Stimulated activated CD4-positive, alpha-beta T cell treated with anti-CD3 and anti-CD28 coated beads, TNF-alpha, amount 100 ng/mL, for 4 hours (primary cell): Measurements from ENCODE around the gene TMEM60.

Experiments
- DNase-seq, 3 experiments: peaks; one replicate each; pipeline ENCODE4 v3.0.0-alpha.2; 2020; ENCODE audit warnings: low read depth in 3 of 3

Gene TMEM60

DNA sequence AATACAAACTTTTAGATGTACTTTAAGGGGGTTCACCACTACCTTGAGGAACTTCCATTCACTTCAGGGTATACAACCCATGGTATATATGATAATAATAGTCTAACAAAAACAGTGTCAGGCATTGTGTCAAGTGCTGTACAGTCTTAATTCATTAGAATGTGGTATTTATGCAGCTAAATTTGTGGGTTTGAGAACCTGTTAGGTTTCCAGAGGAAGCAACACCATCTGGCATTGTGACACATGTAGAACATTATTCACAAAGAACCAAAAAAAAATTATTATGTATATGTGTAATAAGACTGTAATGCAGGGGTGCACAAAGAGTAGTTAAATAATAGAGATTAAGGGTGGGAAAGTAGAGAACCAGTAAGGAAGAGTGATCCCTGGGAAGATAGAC lies 26.3 kb downstream of the TMEM60 start:
- no peak for DNase-seq

DNA sequence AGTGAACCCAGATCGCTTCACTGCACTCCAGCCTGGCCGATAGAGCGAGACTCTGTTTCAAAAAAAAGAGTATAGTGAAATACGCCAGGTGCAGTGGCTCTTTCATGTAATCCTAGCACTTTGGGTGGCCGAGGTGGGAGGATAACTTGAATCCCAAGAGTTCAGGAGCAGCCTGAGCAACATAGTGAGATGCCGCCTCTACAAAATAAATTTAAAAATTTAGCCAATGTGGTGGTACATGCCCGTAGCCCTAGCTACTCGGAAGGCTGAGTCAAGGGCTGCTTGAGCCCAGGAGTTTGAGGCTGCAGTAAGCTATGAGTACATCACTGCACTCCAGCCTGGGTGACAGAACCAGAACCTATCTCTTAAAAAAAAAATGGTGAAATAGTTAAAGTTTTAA lies 27.9 kb downstream of the TMEM60 start:
- DNase-seq, result no peak

DNA sequence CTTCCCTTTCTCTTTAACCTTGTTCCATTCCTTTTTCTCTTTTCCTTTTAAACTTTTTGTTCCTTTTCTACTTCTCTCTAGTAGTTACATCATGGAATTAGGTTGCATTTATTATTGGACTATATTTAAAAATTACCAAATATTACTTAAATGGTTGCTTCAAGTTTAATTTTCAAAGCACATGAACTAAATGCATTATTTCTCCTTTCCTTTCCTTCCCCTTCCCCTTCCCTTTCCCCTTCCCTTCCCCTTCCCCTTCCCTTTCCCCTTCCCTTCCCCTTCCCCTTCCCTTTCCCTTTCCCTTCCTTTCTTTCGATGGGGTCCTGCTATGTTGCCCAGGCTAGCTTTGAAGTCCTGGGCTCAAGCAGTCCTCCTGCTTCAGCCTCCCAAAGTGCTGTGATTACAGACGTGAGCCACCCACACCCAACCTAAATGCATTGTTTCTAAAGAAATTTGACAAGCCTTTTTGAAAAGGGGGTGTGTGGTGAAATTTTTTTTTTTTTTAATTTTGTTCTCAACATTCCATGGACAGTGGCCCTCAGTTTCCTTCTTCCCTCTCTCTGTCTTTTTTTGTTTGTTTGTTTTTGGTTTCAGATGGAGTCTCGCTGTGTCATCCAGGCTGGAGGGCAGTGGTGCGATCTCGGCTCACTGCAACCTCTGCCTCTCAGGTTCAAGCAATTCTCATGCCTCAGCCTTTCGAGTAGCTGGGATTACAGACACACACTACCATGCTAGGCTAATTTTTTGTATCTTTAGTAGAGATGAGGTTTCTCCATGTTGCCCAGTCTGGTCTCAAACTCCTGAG lies 31.2 kb downstream of the TMEM60 start:
- no peak for DNase-seq

DNA sequence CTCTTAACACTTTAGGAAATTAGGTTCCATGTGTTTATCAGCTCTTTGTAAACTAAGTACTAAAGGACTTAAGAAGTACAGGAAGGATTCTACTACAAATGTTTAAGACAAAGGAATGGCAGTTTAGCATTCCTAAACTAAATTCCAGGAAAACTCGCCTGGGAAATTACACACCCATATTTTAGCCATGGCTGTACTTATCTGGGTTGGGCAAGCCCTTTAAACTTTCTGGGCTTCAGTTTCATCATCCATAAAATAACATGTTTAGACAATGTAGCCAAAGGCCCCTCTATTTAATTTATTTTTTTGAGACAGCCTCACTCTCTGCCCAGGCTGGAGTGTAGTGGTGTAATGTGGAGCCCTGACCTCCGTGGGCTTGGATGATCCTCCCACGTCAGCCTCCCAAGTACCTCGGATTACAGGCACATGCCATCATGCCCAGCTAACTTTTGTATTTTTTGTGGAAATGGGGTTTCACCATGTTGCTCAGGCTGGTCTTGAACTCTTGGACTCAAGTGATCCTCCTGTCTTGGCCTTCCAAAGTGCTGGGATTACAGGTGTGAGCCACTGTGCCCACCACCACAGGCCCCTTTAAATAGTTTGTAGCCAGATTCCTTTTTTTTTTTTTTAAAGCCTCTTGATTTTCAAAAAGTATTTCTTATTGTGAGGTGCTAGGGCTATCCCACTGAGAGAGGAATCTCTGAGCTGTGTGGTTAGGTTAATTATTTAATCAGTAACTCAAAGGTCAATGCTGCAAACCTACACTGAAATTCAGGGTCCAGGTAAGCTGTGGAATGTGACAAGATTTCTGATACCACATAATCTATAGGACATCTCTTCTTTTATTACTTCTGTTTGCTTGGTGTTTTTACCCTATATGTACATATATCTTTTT lies 32.1 kb downstream of the TMEM60 start:
- no peak for DNase-seq

DNA sequence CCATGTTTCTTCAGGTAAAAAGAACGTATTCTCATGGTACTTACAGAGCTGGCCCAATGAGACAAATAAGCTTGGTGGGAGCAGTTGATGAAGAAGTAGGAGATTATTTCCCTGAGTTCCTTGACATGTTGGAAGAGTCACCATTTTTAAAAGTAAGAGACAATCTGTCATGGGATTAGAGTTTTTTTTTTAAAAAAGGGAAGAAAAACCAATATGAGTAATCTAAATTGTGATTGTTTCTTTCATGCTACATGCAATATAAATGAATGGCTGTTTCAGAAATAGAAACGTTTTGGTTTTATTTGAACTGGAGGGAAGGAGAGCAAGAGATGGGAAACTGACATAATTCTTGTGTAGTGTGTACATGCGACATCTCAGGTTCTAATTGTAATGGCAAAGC lies 32.8 kb downstream of the TMEM60 start:
- no peak for DNase-seq

DNA sequence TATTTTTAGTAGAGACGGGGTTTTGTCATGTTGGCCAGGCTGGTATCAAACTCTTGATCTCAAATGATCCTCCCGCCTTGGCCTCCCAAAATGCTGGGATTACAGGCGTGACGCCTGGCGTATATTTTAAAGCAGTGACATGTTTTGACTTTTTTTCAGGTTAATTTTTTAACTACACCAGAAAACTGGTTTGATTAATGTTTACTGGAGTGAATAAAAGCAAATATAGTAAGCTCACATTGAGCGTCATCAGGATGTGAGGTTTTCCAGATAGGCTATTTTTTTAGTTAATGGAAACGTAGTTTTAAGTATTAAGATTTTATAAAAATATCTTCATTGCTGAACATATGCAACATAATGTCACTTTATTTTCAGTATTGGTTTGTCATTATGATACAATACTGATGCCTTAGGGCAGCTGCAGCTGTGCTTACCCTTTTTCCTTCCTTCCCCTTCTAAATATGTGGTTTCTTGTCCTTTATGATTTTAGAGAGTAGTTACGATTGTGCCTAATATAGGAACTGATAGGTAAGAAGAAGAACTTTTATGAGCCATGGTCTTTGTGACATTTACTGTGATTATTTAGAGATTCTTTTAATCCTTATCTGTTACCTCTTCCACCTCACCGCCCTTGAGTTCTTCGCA lies 37.3 kb downstream of the TMEM60 start:
- no peak for DNase-seq

DNA sequence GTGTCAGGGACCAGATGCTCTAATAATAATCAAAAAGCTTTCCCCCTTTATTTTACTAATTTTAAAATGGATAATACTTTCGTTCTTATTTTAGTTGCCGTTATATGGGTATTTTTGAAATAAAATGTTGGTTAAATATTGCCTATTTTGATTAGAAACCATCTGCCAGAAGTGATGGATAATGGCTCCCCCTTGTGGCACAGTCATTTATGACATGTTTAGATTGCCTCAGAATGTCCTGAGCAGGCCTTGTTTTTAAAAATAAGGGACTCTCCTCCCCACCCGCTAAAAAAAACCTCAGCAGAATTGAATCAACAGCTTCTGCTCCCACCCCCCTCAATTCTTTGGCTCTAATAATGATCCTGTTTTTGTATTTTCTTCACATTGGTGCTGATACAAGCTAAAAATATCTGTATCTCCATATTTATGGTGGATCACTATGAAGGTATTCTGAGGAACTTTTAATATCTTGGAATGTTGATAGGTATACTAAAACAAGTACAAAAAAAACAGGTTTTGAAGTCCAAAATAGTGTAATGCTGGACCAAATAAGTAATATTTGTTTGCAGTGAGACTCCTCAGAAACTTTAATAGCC lies 38.8 kb downstream of the TMEM60 start:
- peak in 2 of 3 experiments; percentile 10 to 64 for DNase-seq

DNA sequence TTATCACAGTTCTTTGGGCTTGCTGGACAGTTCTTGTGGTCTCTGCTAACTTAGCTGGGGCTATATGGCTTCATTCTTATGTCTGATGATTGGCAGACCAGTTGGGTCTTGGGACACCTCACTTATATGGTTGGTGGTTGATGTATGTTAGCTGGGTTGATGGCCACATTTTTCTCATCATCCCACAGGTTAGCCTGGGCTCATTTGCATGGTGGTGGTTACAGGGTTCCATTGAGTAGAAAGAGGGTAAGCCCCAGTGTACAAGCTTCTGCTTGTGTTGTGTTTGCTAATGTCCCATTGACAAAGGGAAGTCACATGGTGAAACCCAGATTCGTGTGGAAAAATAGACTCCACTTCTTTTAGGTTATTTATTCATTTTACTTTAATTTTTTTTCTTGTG lies 40.6 kb downstream of the TMEM60 start:
- no peak for DNase-seq

DNA sequence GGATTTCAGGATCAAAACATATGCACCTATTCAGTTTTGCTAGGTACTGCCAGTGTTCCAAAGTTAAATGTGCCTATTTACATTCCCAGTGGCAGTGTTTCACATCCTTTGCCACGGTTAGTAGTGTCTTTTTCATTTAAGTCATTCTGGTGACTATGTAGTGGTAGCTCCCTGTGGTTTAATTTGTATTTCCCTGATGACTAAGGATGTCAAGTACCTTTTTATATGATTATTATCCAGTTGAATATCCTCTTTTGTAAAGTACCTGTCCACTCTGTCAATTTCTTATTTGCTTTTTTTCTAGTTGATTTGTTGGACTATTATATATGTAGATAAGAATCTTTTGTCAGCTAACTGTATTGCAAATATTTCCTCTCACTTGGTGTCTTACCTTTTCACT lies 45.1 kb downstream of the TMEM60 start:
- no peak for DNase-seq

DNA sequence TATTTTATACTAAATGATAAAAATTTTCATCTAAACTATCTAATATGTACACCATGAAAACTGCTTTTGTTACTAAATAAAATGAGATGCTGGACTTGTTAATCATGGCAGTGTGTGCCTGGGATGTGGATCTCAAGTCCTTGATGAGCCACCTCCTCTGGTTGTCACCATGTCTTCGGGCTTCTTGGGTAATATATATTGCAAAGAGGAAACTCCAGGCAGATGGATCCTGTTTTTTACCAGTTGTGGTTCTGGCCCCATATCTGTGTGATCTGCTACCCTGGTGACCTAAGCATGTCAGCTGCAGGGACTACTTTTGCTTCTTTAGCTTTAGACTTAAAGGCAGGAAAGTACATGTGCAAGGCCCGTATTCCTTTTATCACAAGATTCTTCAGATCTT lies 46.2 kb downstream of the TMEM60 start:
- DNase-seq, result no peak

DNA sequence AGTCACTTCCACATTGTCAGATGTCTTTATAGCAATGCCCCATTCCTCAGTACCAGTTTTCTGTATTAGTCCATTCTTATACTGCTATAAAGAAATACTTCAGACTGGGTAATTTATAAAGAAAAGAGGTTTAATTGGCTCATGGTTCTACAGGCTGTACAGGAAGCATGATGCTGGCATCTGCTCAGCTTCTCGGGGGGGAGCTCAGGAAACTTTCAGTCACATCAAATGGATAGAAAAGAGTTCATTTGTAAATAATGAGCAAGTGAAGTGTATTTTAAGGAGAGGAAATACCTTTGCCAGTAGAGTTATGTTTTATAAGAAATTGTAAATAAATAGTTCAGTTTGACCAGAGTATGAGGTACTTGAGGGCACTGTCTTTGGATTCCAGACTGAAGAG lies 50.5 kb downstream of the TMEM60 start:
- no peak for DNase-seq

DNA sequence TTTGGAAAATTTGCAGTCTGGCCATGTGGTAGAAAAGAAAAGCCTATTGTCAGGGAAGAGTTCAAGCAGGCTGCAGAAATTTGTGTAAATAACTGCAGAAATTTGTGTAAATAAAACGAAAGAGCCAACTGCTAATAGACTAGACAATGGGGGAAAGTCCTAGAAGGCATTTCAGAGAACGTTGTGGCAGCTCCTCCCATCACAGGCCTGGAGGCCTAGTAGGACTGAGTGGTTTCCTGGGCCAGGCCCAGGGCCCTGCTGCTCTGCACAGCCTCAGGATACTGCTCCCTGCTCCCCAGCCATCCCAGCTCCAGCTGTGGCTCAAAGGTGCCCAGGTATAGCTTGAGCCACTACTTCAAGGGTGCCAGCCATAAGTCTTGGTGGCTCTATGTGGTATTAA lies 51.1 kb downstream of the TMEM60 start:
- DNase-seq, result no peak

DNA sequence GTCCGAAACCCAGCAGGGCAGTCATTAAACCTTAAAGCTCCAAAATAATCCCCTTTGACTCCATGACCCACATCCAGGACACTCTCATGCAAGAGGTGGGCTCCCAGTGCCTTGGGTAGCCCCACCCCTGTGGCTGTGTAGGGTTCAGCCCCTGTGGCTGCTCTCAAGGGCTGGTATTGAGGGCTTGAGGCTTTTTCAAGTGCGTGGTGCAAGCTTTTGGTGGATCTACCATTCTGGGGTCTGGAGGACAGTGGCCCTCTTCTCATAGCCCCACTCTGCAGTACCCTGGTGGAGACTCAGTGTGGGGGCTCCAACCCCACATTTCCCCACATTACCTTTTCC lies 51.4 kb downstream of the TMEM60 start:
- DNase-seq, result no peak

DNA sequence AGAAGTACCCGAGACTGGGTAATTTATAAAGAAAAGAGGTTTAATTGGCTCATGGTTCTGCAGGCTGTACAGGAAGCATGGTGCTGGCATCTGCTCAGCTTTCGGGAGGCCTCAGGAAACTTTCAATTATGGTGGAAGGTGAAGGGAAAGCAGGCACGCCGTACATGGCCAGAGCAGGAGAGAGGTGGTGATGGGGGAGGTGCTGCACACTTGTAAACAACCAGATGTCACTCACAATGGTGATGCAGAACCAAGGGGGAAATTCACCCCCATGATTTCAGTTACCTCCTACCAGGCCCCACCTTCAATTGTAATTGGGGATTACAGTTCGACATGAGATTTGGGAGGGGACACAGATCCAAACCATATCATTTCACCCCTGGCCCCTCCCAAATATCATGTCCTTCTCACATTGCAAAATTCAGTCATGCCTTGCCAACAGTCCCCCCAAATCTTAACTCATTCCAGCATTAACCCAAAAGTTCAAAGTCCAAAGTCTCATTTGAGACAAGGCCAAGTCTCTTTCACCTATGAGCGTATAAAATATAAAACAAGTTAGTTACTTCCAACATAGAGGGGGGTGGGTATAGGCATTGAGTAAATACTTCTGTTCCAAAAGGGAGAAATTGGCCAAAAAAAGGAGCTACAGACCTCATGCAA lies 51.9 kb downstream of the TMEM60 start:
- DNase-seq, result no peak

DNA sequence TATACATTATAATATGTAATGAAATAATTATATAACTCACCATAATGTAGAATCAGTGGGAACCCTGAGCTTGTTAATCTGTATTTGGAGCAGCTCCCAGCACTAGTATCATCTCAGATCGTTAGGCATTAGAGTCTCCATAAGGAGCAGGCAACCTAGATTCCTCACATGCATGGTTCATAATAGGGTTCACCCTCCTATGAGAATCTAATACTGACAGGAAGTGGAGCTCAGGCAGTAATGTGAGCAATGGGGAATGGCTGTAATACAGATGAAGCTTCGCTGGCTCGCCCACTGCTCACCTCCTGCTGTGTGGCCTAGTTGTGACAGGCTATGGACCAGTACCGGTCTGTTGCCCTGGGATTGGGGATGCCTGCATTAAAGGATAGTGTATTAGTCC lies 52.5 kb downstream of the TMEM60 start:
- no peak for DNase-seq
